PFSK-1 (cell line): ENCODE results near the gene LYPD5.

ENCODE experiments used
- FOXP2 ChIP-seq: optimal IDR thresholded peaks from 2 replicates; pipeline ENCODE3; 2011; ENCODE audit warnings: borderline replicate concordance, control low read depth, inconsistent platforms; ENCODE audit not compliant: insufficient read depth; ENCODE audit errors: extremely low read length, extremely low read depth
- POLR2AphosphoS5 ChIP-seq: IDR thresholded peaks from 2 replicates; pipeline ENCODE4 v1.6.1; 2012; ENCODE audit warnings: low read depth, mild to moderate bottlenecking, control low read depth, low read length, moderate library complexity
- REST ChIP-seq, 2 experiments: IDR thresholded peaks; 2 replicates each; pipeline versions ENCODE4 v1.6.1 to v1.8.0; 2011 to 2012; ENCODE audit warnings: low read depth in 2 of 2, low read length in 2 of 2, control low read depth in 1 of 2, inconsistent platforms in 1 of 2, mild to moderate bottlenecking in 1 of 2, moderate library complexity in 1 of 2; ENCODE audit not compliant: insufficient read depth in 1 of 2
- SIN3A ChIP-seq: IDR thresholded peaks from 2 replicates; pipeline ENCODE4 v1.6.1; 2012; ENCODE audit warnings: mild to moderate bottlenecking, low read length, moderate library complexity, borderline replicate concordance; ENCODE audit not compliant: insufficient read depth
- TAF1 ChIP-seq: IDR thresholded peaks from 2 replicates; pipeline ENCODE4 v1.6.1; 2012; ENCODE audit warnings: low read length, control low read depth, borderline replicate concordance; ENCODE audit not compliant: insufficient read depth

The LYPD5 gene

DNA sequence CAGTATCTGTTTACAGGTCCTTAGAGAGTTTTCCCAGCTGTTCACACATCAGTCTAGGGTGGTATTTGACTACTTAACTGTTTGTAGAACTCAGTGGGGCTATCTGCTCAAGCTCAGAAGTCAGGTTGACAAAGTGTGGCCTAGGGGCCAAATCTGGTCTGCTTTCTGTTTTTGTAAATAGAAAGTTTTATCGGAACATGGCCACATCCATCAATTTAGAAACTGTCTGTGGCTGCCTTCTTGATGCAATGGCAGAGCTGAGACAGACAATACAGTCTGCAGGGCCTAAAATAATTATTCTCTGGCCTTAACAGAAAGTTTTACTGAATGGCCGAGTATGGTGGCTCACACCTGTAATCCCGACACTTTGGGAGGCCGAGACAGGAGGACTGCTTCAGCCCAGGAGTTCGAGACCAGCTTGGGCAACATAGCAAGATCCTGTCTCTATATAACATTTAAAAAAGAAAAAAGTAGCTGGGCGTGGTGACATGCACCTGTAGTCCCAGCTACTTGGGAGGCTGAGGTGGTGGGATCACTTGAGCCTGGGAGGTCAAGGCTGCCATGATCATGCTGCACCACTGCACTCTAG, 49.9 kb downstream of the LYPD5 start:
- TF ChIP-seq SIN3A (no peak), POLR2AphosphoS5 (no peak), FOXP2 (no peak), REST (IDR thresholded peaks at IDR 0.05; ENCODE audit: insufficient read depth in 1 of 2, low read depth in 2 of 2, low read length in 2 of 2) (no peak), TAF1 (no peak)

DNA sequence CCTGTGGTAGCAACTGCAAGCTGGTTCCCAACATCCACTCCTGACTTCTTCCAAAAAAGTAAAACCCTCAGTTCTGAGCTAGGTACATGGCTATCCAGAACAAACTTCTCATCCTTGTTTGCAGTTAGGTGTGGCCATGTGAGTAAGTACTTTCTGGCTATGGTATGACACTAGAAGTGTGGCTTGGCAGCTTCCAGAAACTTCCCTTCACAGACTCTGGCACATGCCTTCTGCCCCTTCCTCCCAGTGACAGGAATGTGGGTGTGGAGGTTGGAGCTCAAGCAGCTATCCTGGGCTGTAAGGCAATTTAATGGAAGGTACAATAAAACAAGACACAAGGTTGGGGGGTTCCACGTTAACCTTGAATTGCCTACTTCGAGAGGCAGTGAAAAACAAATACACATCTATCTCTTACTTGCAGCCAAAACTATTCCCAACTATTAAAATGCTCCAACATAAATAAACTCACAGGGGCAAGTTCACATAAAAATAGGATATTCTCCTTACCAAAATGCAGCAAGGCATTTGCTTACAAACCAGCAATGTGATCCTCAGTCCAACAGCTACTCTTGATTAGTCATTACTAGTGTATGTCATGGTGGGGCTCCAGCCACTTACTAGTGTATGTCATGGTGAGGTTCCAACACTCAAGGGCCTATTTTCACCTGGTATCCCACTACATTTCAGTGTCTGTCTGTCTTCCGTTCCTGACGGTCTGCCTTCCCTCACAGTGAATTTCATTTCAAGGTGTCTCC, 50.6 kb downstream of the LYPD5 start:
- TF ChIP-seq FOXP2 (no peak), SIN3A (no peak), TAF1 (no peak), REST (IDR thresholded peaks at IDR 0.05; ENCODE audit: insufficient read depth in 1 of 2, low read depth in 2 of 2, low read length in 2 of 2) (no peak), POLR2AphosphoS5 (no peak)

DNA sequence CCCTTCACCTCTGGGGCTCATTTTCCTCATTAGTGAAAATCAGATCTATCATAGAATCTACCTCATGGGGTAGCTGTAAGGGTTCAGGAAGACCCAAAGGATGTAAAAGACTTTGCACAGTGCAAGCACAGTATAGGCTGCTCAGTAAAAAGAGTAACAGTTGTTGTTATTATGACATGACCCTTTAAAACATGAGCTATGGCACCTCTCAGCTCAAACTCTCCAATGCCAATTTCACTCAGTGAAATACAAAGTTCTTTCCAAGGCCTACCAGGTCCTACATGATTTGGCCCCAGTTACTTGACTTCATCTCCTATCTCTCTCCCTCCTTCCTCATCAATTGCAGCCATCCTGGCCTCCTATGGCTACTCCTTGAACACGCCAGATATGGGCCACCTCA, 52.3 kb downstream of the LYPD5 start:
- TF ChIP-seq TAF1 (no peak), POLR2AphosphoS5 (no peak), SIN3A (no peak), FOXP2 (no peak), REST (IDR thresholded peaks at IDR 0.05; ENCODE audit: insufficient read depth in 1 of 2, low read depth in 2 of 2, low read length in 2 of 2) (no peak)

DNA sequence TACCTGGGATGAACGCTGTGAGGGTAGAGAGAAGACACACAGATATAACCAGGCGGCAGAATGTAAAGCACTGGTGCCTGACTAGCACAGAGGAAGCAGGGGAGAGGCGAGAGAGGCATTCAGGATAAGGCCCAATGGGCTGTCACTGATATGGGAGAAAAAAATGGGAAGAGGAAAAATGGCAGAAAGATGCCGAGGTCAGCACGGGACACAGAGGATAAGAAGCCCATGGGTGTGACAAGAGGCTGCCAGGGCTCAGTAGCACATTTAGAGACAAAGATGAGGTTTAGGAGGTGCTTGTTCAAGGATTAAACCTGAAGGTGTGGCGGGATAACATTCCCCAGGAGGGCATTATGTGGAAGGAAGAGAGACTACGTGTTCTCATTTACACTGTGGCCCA, 53.1 kb downstream of the LYPD5 start:
- TF ChIP-seq POLR2AphosphoS5 (no peak), REST (IDR thresholded peaks at IDR 0.05; ENCODE audit: insufficient read depth in 1 of 2, low read depth in 2 of 2, low read length in 2 of 2) (no peak)
